IPS-18c (cell line): ENCODE data around the gene APLNR.

Source experiments
- H3K4me3 ChIP-seq: 2 replicates; pipeline ENCODE4 v1.7.0; 2013; ENCODE audit warnings: low read depth, mild to moderate bottlenecking, low read length, moderate library complexity; ENCODE audit not compliant: insufficient read depth
- H3K9me3 ChIP-seq: one replicate; pipeline ENCODE4 v1.6.1; 2013; ENCODE audit warnings: mild to moderate bottlenecking, low read length, moderate library complexity; ENCODE audit not compliant: control insufficient read depth, insufficient read depth

The APLNR gene

GRCh38 chr11:57203882-57204480 is 33.1 kb downstream of the APLNR start:
- H3K9me3 ChIP-seq: no peaks in the 10 kb centered on the region

GRCh38 chr11:57203359-57203758 is 33.7 kb downstream of the APLNR start:
- Histone ChIP-seq H3K4me3 (no peak overlapping the region), H3K9me3 (no peaks in the 10 kb centered on the region)

More at GRCh38 chr11:57203882-57204480, 33.1 kb downstream of the APLNR start:
- H3K4me3 ChIP-seq: no peak overlapping the region

GRCh38 chr11:57202281-57202680 is 34.8 kb downstream of the APLNR start:
- Histone ChIP-seq H3K9me3 (no peaks in the 10 kb centered on the region), H3K4me3 (no peak overlapping the region)

- no peaks in the 10 kb centered on the region for H3K9me3 ChIP-seq
- no peak overlapping the region for H3K4me3 ChIP-seq
Observed at GRCh38 chr11:57200917-57201316, 36.1 kb downstream of the APLNR start.

GRCh38 chr11:57199330-57199729 is 37.7 kb downstream of the APLNR start:
- Histone ChIP-seq H3K9me3 (no peaks in the 10 kb centered on the region), H3K4me3 (no peak overlapping the region)

- no peaks in the 10 kb centered on the region for H3K9me3 ChIP-seq
- H3K4me3 ChIP-seq: no peak overlapping the region
Observed at GRCh38 chr11:57197762-57198161, 39.3 kb downstream of the APLNR start.

GRCh38 chr11:57196596-57196995 is 40.5 kb downstream of the APLNR start:
- Histone ChIP-seq H3K4me3 (no peak overlapping the region), H3K9me3 (no peaks in the 10 kb centered on the region)

GRCh38 chr11:57192316-57192715 is 44.7 kb downstream of the APLNR start:
- Histone ChIP-seq H3K9me3 (no peaks in the 10 kb centered on the region), H3K4me3 (no peak overlapping the region)

- Histone ChIP-seq H3K4me3 (no peak overlapping the region), H3K9me3 (no peaks in the 10 kb centered on the region)
Observed at GRCh38 chr11:57191311-57192219, 45.5 kb downstream of the APLNR start.

GRCh38 chr11:57190548-57190947 is 46.5 kb downstream of the APLNR start:
- no peak overlapping the region for H3K4me3 ChIP-seq
- H3K9me3 ChIP-seq: no peaks in the 10 kb centered on the region
